ENCODE data around the gene COLEC12. TPM values are rescaled to one million over a fixed set of nuclear protein-coding genes. Genes with fewer than 3 reads are reported as not detected.

Gene COLEC12
- total RNA-seq, 2 experiments from 2014 or later, result not detected

DNA sequence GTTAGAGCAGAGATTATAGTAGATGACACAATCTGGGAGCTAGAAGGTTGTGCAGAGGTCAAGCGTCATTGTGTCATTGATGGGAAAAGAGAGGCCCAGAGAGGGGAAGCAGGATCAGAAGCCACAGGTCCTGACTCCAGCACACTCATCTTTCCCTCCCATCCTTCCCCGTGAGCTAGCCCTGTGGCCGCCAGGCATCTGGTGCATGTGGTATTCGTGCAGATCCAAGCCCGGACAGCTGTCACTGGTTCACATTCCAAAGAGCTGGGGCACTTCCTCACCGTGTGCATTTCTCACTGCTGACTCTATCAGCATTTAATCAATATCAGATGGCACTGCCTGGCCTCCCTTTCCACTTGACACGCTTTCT lies 138.6 kb downstream of the COLEC12 start:
- Mint-ChIP-seq H3K27me3 (peaks cover 4% of the 10 kb centered on the region), H3K9me3 (no peaks in the 10 kb centered on the region), H3K27ac (no peak overlapping the region), H3K4me1 (ENCODE audit: low read depth) (no peaks in the 10 kb centered on the region), H3K36me3 (no peaks in the 10 kb centered on the region), H3K4me3 (no peak overlapping the region)
- DNase-seq, result no peak
- intact Hi-C loops (cut with micrococcal nuclease), result no loop called here
- POLR2A ChIA-PET, result no interaction called here
- CTCF ChIA-PET, result no interaction called here

DNA sequence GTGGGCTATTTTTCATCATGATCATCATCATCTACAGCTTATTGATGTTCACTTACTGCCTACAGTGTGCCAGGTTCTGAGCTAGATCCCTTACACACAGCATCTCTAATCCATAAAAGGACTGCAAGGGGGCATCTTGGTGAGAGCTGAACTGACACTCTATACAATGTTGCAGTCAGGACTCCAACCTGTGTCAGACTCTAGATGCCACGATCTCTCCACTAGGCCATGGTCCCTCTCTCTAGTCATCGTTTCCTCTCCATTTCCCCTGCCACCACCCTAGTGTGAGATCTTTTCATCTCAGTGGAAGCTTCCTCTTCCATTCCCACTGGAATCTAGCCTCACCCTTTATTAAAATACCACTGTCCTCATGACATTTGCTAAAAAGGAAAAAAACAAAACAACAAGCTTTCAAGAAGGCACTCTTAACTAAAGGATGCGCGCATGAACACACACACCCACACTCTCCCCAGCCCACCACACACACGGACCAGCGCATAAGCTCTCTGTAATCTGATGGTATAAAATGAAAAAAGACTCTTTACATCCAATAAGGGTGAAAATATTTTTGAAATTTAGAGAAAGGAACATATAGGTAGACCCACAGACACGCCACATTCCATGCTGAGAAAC lies 139.3 kb downstream of the COLEC12 start:
- peaks cover 6% of the 10 kb centered on the region for H3K27me3 Mint-ChIP-seq

GRCh38 chr18:360676-361075 lies 139.8 kb downstream of the COLEC12 start:
- Mint-ChIP-seq H3K27me3 (peaks cover 6% of the 10 kb centered on the region), H3K4me3 (no peak overlapping the region), H3K4me1 (ENCODE audit: low read depth) (no peaks in the 10 kb centered on the region), H3K9me3 (no peaks in the 10 kb centered on the region), H3K27ac (no peak overlapping the region), H3K36me3 (no peaks in the 10 kb centered on the region)
- ChIA-PET CTCF (no interaction called here), POLR2A (no interaction called here)
- intact Hi-C loops (cut with micrococcal nuclease), result no loop called here
- no peak for DNase-seq

More for the DNA sequence above, 139.3 kb downstream of the COLEC12 start:
- H3K4me3 Mint-ChIP-seq, result no peak overlapping the region
- H3K4me1 Mint-ChIP-seq (ENCODE audit: low read depth), result no peaks in the 10 kb centered on the region
- no peaks in the 10 kb centered on the region for H3K36me3 Mint-ChIP-seq
- no peak overlapping the region for H3K27ac Mint-ChIP-seq
- POLR2A ChIA-PET, result no interaction called here
- CTCF ChIA-PET, result no interaction called here
- intact Hi-C loops (cut with micrococcal nuclease), result no loop called here
- no peaks in the 10 kb centered on the region for H3K9me3 Mint-ChIP-seq
- DNase-seq, result no peak

DNA sequence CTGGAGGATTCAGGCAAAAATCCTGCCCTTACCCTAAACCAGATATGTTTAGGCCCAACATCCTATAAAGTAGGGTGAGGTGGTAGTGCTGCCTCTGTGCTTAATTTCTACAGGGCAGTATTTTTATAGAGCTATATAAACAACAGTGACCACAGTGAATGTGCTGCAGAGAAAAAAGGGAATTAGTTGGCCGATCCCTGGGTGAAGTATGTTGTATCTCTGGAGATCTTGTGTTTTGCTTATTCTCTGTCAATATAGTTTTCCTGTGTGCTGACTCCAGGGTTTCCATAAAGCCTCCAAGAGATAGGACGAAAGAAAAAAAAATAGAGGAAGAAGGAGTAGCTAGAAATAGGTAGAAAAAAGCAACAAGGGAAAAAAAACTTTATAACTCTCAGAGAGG lies 143.7 kb downstream of the COLEC12 start:
- intact Hi-C loops (cut with micrococcal nuclease), result no loop called here
- POLR2A ChIA-PET, result no interaction called here
- CTCF ChIA-PET, result no interaction called here
- Mint-ChIP-seq H3K4me1 (ENCODE audit: low read depth) (no peaks in the 10 kb centered on the region), H3K4me3 (no peak overlapping the region), H3K27me3 (peaks cover 11% of the 10 kb centered on the region), H3K9me3 (no peaks in the 10 kb centered on the region), H3K27ac (no peak overlapping the region), H3K36me3 (no peaks in the 10 kb centered on the region)
- DNase-seq, result no peak

DNA sequence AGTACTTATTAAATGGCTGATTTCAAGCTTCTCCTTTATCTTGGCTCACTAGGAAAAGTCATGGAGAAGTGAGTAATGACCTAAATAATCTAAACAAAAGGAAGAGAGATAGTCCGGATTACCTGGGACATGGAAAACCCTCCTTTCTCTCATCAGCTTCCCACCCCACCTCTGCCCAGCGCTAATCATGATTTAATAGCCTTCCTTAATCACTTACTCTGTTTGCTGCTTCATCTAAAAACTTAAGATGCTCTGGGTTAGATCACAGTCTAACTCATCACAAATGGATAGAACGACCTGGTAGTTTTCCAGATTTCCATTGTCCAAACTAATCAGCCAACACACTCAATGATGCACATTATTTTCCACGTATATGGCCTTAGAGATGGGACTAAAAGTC lies 144.8 kb downstream of the COLEC12 start:
- ChIA-PET CTCF (no interaction called here), POLR2A (no interaction called here)
- intact Hi-C loops (cut with micrococcal nuclease), result no loop called here
- Mint-ChIP-seq H3K27me3 (peaks cover 13% of the 10 kb centered on the region), H3K4me3 (no peak overlapping the region), H3K4me1 (ENCODE audit: low read depth) (no peaks in the 10 kb centered on the region), H3K27ac (no peak overlapping the region), H3K36me3 (no peaks in the 10 kb centered on the region), H3K9me3 (no peaks in the 10 kb centered on the region)
- no peak for DNase-seq

- peaks cover 15% of the 10 kb centered on the region for H3K27me3 Mint-ChIP-seq
- no peaks in the 10 kb centered on the region for H3K36me3 Mint-ChIP-seq
- CTCF ChIA-PET, result no interaction called here
- H3K4me3 Mint-ChIP-seq, result no peak overlapping the region
- H3K27ac Mint-ChIP-seq, result no peak overlapping the region
- POLR2A ChIA-PET, result no interaction called here
- no peak for DNase-seq
- no peaks in the 10 kb centered on the region for H3K4me1 Mint-ChIP-seq (ENCODE audit: low read depth)
- intact Hi-C loops (cut with micrococcal nuclease), result no loop called here
- H3K9me3 Mint-ChIP-seq, result no peaks in the 10 kb centered on the region
These were observed 146.0 kb downstream of the COLEC12 start for GRCh38 chr18:354471-354870.

GRCh38 chr18:354003-354402 lies 146.5 kb downstream of the COLEC12 start:
- ChIA-PET CTCF (no interaction called here), POLR2A (no interaction called here)
- H3K4me3 Mint-ChIP-seq, result no peak overlapping the region
- no peaks in the 10 kb centered on the region for H3K9me3 Mint-ChIP-seq
- no peak for DNase-seq
- no peak overlapping the region for H3K27ac Mint-ChIP-seq
- peaks cover 15% of the 10 kb centered on the region for H3K27me3 Mint-ChIP-seq
- intact Hi-C loops (cut with micrococcal nuclease), result no loop called here
- H3K36me3 Mint-ChIP-seq, result no peaks in the 10 kb centered on the region
- no peaks in the 10 kb centered on the region for H3K4me1 Mint-ChIP-seq (ENCODE audit: low read depth)

GRCh38 chr18:352438-352837 lies 148.1 kb downstream of the COLEC12 start:
- no peaks in the 10 kb centered on the region for H3K9me3 Mint-ChIP-seq
- CTCF ChIA-PET, result no interaction called here
- H3K27me3 Mint-ChIP-seq, result peaks cover 15% of the 10 kb centered on the region
- POLR2A ChIA-PET, result no interaction called here
- no peak overlapping the region for H3K27ac Mint-ChIP-seq
- intact Hi-C loops (cut with micrococcal nuclease), result no loop called here
- no peak for DNase-seq
- H3K4me1 Mint-ChIP-seq (ENCODE audit: low read depth), result no peaks in the 10 kb centered on the region
- H3K36me3 Mint-ChIP-seq, result no peaks in the 10 kb centered on the region
- H3K4me3 Mint-ChIP-seq, result no peak overlapping the region

DNA sequence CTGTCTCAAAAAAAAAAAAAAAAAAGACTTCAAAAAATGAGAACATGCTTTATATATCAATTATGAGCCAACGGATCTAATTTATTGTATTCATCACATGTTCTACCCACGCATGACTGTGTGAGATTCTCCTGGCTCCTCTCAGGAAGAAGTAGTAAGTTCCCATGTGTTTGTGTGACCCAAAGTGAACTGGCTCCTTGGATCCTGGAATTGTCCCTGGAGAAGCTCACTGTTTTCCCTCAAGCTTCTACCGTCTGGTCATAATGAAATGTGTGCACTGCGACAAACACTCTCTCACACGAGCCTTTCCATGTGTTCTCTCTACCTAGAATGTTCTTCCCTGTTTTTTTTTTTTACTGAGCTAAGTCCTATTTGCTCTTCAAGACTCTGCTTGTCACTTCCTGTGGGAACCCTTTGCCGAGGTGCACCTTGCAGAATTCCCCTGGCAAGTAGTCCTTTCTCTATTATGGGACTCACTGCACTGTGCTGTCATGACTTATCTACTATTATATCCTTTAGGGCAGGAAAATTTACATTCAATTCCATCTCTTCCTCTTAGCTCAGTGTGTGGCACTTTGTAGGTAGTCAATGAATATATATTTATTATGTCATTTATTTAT lies 149.4 kb downstream of the COLEC12 start:
- H3K9me3 Mint-ChIP-seq, result no peaks in the 10 kb centered on the region
- intact Hi-C loops (cut with micrococcal nuclease), result no loop called here
- H3K27me3 Mint-ChIP-seq, result peaks cover 16% of the 10 kb centered on the region
- no peaks in the 10 kb centered on the region for H3K4me1 Mint-ChIP-seq (ENCODE audit: low read depth)
- no peaks in the 10 kb centered on the region for H3K36me3 Mint-ChIP-seq
- no peak overlapping the region for H3K4me3 Mint-ChIP-seq
- CTCF ChIA-PET, result interaction anchor here (1.0 kb wide), 1 partner anchor 489 kb away, joined by 3 read pairs; no protein-coding TSS in a partner anchor
- H3K27ac Mint-ChIP-seq, result no peak overlapping the region
- POLR2A ChIA-PET, result no interaction called here
- no peak for DNase-seq

GRCh38 chr18:346600-346999 lies 153.9 kb downstream of the COLEC12 start:
- no peak overlapping the region for H3K4me3 Mint-ChIP-seq
- no peak for DNase-seq
- H3K4me1 Mint-ChIP-seq (ENCODE audit: low read depth), result no peaks in the 10 kb centered on the region
- no peak overlapping the region for H3K27ac Mint-ChIP-seq
- H3K27me3 Mint-ChIP-seq, result peaks cover 15% of the 10 kb centered on the region
- intact Hi-C loops (cut with micrococcal nuclease), result no loop called here
- ChIA-PET CTCF (no interaction called here), POLR2A (no interaction called here)
- no peaks in the 10 kb centered on the region for H3K9me3 Mint-ChIP-seq
- H3K36me3 Mint-ChIP-seq, result no peaks in the 10 kb centered on the region

GRCh38 chr18:341102-341501 lies 159.4 kb downstream of the COLEC12 start:
- peaks cover 8% of the 10 kb centered on the region for H3K27me3 Mint-ChIP-seq
- DNase-seq, result no peak
- H3K36me3 Mint-ChIP-seq, result no peaks in the 10 kb centered on the region
- H3K4me1 Mint-ChIP-seq (ENCODE audit: low read depth), result no peaks in the 10 kb centered on the region
- no peaks in the 10 kb centered on the region for H3K9me3 Mint-ChIP-seq
- ChIA-PET CTCF (no interaction called here), POLR2A (no interaction called here)
- intact Hi-C loops (cut with micrococcal nuclease), result no loop called here
- H3K27ac Mint-ChIP-seq, result no peak overlapping the region
- H3K4me3 Mint-ChIP-seq, result no peak overlapping the region

DNA sequence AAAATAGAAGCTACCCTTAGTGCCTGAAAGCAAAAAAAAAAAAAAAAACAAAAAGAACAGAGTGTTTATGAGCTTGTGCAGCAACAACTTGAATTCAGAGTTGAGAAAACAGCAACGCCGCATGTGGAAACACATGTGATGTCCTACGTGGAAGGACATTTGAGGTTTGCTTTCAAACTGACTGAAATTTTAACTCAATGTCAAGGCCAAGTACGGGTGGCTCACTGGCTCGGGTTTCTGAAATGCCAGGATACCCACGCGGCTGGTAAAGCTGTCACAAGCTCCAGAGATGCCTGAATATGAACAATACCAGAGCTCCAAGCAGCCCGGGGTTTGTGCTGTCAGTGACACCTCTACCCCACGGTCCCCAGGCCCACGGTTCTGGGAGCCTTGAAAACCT lies 160.5 kb downstream of the COLEC12 start:
- Mint-ChIP-seq H3K27me3 (peaks cover 9% of the 10 kb centered on the region), H3K36me3 (no peaks in the 10 kb centered on the region), H3K4me1 (ENCODE audit: low read depth) (no peaks in the 10 kb centered on the region), H3K27ac (no peak overlapping the region), H3K9me3 (no peaks in the 10 kb centered on the region), H3K4me3 (no peak overlapping the region)
- DNase-seq, result no peak
- CTCF ChIA-PET, result no interaction called here
- POLR2A ChIA-PET, result no interaction called here
- intact Hi-C loops (cut with micrococcal nuclease), result no loop called here

DNA sequence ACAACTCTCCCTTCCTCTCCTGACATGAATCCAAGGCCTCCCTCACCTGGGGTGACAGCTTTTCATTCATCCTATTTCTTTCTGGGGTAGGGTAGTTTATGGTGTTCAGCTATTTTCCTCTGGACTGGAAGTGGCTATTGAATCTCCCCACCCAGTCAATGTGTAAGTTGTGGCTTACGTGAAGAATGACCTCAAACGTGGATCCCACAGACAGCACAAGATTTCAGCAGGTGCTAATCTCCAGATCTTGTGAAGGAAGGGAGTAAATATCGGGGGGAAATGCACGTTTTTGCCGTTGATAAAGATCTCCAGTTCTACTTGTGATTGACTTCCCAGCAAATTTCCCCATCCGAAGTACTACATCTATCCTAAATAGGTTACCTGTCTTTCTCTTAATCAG lies 161.3 kb downstream of the COLEC12 start:
- H3K4me3 Mint-ChIP-seq, result no peak overlapping the region
- intact Hi-C loops (cut with micrococcal nuclease), result no loop called here
- ChIA-PET CTCF (no interaction called here), POLR2A (no interaction called here)
- no peak overlapping the region for H3K27ac Mint-ChIP-seq
- H3K36me3 Mint-ChIP-seq, result no peaks in the 10 kb centered on the region
- no peaks in the 10 kb centered on the region for H3K4me1 Mint-ChIP-seq (ENCODE audit: low read depth)
- peaks cover 7% of the 10 kb centered on the region for H3K27me3 Mint-ChIP-seq
- no peak for DNase-seq
- no peaks in the 10 kb centered on the region for H3K9me3 Mint-ChIP-seq
